Measurements from ENCODE around the gene PRUNE1. TPM values are rescaled to one million over a fixed set of nuclear protein-coding genes. Genes with fewer than 3 reads are reported as not detected.

PRUNE1 gene
- total RNA-seq, 1 experiment from 2014 or later: 26.6 TPM

Other genes starting within 250 kb of the PRUNE1 start
- 26.7 and 69.1 TPM in 2 replicates for gene CTSS, start 242.7 kb upstream of the PRUNE1 start, total RNA-seq (2014; rRNA removed; shearing (Covaris generic))
- 1.7 and 2.1 TPM in 2 replicates for gene CTSK, start 200.2 kb upstream of the PRUNE1 start, total RNA-seq (2014; rRNA removed; shearing (Covaris generic))
- 30.2 and 38.7 TPM in 2 replicates for gene ARNT, start 131.8 kb upstream of the PRUNE1 start, total RNA-seq (2014; rRNA removed; shearing (Covaris generic))
- gene CTXND2, start 121.3 kb upstream of the PRUNE1 start, total RNA-seq (2014; rRNA removed; shearing (Covaris generic)): not detected in 2 replicates
- 27.8 and 31.6 TPM in 2 replicates for gene SETDB1, start 82.1 kb upstream of the PRUNE1 start, total RNA-seq (2014; rRNA removed; shearing (Covaris generic))
- 156 and 178 TPM in 2 replicates for gene CERS2, start 33.6 kb upstream of the PRUNE1 start, total RNA-seq (2014; rRNA removed; shearing (Covaris generic))
- gene ANXA9, start 26.2 kb upstream of the PRUNE1 start, total RNA-seq (2014; rRNA removed; shearing (Covaris generic)): 0.25 TPM in 1 of 2 replicates, not detected in the other
- 7.0 and 8.9 TPM in 2 replicates for gene MINDY1, start 1.5 kb upstream of the PRUNE1 start, total RNA-seq (2014; rRNA removed; shearing (Covaris generic))
- gene BNIPL, start 28.1 kb downstream of the PRUNE1 start, total RNA-seq (2014; rRNA removed; shearing (Covaris generic)): 0.10 and 0.17 TPM in 2 replicates
- gene C1orf56, start 39.3 kb downstream of the PRUNE1 start, total RNA-seq (2014; rRNA removed; shearing (Covaris generic)): 2.3 and 3.6 TPM in 2 replicates
- 56.2 and 65.4 TPM in 2 replicates for gene CDC42SE1, start 51.2 kb downstream of the PRUNE1 start, total RNA-seq (2014; rRNA removed; shearing (Covaris generic))
- 43.2 and 46.5 TPM in 2 replicates for gene MLLT11, start 51.9 kb downstream of the PRUNE1 start, total RNA-seq (2014; rRNA removed; shearing (Covaris generic))
- 6.2 and 11.4 TPM in 2 replicates for gene GABPB2, start 62.3 kb downstream of the PRUNE1 start, total RNA-seq (2014; rRNA removed; shearing (Covaris generic))
- 0.12 and 0.79 TPM in 2 replicates for gene SEMA6C, start 138.2 kb downstream of the PRUNE1 start, total RNA-seq (2014; rRNA removed; shearing (Covaris generic))
- gene TNFAIP8L2, start 148.2 kb downstream of the PRUNE1 start, total RNA-seq (2014; rRNA removed; shearing (Covaris generic)): not detected in 2 replicates
- gene LYSMD1, start 157.5 kb downstream of the PRUNE1 start, total RNA-seq (2014; rRNA removed; shearing (Covaris generic)): 7.6 and 9.7 TPM in 2 replicates
- gene SCNM1, start 157.7 kb downstream of the PRUNE1 start, total RNA-seq (2014; rRNA removed; shearing (Covaris generic)): 82.1 and 92.2 TPM in 2 replicates
- not detected in 2 replicates for gene TMOD4, start 167.5 kb downstream of the PRUNE1 start, total RNA-seq (2014; rRNA removed; shearing (Covaris generic))
- gene VPS72, start 181.7 kb downstream of the PRUNE1 start, total RNA-seq (2014; rRNA removed; shearing (Covaris generic)): 76.6 and 84.3 TPM in 2 replicates
- gene PIP5K1A, start 190.1 kb downstream of the PRUNE1 start, total RNA-seq (2014; rRNA removed; shearing (Covaris generic)): 78.6 and 82.6 TPM in 2 replicates
- gene PSMD4, start 246.3 kb downstream of the PRUNE1 start, total RNA-seq (2014; rRNA removed; shearing (Covaris generic)): 285 and 291 TPM in 2 replicates